GM12801 (cell line): ENCODE results near the gene ZFP92.

Experiments
- TF ChIP-seq, protein P1 (sequence below): IDR thresholded peaks from one replicate; pipeline ENCODE4 v1.5.1; 2011; ENCODE audit warnings: control low read depth; ENCODE audit not compliant: insufficient read length; ENCODE audit errors: extremely low read depth

The ZFP92 gene

DNA sequence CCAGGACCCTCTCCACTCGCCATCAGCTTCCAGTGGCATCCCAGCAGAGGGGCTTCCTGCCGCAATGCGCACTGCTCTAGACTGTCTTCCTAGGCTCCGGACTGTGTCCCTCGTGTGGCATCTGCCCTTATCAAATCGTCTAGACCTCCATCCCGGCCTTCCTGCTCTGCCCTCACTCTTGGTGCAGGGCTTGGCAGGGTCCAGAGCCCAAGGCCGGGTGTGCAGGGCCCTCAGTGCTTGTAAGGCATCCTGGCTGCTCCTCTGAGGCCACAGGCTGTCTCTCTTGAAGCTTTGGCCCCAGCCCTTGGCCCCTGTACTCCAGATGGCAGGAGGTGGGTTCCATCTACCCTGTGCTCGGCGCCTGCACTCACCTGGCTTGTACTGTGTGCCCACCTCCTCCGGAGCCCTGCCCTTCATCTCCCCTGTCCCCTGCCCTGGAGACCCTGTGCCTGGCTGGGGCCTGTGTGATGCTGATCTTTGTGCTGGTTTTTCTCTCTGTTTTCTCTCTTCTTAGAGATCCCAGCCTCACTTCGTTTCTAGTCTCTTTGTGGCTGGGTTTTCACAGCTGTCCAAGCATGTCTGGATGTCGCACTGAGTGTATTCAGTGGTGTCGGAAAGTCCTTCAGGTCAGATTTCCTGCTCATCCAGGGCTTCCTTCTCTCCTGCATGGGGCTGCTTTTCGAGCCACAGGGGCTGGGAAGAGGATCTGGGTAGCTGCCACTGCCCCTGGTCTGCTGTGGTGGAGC lies 38.3 kb downstream of the ZFP92 start:
- TF ChIP-seq, protein P1, sequence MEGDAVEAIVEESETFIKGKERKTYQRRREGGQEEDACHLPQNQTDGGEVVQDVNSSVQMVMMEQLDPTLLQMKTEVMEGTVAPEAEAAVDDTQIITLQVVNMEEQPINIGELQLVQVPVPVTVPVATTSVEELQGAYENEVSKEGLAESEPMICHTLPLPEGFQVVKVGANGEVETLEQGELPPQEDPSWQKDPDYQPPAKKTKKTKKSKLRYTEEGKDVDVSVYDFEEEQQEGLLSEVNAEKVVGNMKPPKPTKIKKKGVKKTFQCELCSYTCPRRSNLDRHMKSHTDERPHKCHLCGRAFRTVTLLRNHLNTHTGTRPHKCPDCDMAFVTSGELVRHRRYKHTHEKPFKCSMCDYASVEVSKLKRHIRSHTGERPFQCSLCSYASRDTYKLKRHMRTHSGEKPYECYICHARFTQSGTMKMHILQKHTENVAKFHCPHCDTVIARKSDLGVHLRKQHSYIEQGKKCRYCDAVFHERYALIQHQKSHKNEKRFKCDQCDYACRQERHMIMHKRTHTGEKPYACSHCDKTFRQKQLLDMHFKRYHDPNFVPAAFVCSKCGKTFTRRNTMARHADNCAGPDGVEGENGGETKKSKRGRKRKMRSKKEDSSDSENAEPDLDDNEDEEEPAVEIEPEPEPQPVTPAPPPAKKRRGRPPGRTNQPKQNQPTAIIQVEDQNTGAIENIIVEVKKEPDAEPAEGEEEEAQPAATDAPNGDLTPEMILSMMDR, result no peak

DNA sequence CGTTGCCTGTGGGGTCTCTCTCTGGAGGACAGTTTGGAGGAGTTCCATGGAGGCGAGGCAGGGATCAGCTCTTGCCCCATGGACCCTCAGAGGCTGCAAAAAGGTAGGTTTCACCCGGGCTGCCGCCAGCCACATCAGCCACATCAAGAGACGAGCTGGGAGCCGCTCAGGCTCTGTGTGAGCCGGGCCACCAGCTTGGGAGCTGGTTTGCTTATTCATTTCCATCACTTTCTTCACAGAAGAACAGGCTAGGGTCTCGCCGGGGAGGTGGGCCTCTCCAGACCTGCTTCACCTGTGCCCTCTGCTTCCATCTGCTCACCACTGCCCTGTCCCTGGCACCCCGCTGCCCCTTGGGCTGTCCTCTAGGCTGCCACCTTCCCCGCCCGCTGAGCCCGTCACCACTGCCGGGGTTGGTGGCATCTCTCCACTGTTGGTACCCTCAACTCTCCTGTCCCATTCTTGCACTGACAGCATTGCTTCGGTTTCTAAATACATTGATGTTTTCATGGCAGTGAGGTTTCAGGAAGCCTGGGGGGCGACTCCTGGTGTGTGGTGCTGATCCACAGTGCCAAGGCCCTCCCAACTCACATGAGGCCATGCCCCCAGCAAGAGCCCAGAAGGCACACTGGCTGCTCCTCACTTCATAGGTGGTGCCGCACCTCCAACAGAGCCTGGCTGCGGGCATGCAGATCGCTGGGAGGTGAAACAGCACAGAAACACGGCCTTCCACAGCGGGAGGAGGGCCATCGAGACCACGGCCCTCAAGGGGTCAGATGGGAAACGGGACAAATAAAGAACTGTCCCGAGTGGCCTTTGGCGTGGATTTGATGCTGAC lies 39.1 kb downstream of the ZFP92 start:
- TF ChIP-seq, protein P1, result no peak

DNA sequence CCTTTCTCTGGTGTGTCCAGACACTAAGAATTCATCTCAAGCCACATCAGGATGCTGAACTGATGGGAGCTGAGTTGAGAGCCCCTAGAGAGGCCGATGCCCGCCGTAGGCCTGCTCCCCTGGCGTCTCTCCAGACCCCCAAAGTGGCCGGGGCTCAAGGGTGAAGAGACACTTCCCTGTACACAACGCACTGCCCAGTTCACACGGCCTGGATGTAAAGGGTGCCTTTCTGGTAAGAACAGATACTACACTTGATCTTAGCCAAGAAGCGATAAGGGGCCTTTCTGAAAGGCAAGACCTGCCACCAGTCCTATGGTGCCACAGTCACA lies 39.6 kb downstream of the ZFP92 start:
- TF ChIP-seq, protein P1, result no peak

DNA sequence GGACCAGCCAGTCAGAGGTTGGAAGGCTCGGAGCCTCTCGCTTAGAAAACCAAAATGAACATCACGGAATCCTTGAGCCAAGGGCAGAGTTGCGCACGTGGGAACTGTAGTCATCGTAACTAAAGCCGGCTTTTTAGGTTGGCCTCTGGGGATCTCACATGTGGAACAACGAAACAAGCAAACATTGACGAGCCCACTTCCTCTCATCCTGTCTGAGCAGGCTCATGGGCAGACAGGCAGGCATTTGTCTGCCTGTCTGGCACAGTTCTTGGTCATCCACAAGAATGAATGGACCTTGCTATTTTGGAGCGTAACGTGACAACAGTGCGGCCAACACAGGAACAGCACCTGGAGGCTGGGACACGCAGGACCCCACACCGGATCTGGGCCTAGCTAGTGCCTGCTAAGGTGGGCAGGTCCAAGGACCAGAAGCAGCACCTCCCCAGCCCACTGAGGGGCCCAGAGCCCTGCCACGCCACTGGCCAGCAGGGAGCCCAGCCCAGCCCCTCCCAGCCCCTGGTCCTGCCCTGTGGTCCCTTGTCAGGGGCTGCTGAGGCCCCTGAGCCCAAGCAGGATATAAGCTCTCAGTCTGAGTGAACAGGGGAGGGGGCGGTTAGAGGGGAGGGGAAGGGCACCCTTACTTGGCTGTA lies 43.8 kb downstream of the ZFP92 start:
- TF ChIP-seq, protein P1, result no peak

DNA sequence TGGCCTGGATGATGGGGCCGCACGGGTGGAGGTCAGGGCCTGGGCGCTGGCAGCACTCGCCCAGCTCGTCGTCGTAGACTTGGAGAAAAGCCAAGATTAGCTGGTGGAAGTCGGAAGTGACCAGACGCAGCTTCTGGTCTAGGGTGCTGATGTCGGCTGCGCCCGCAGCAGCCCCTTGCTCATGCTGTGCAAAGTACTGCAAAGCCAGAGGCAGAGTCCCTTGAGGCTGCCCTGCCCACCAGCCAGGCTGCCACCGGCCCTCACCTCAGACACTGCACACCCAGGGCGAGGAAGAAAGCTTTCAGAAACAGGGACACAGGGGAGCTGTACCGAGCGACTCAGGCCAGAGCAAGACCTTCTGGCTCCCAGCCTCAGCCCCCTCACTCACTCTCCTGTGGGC lies 44.3 kb downstream of the ZFP92 start:
- TF ChIP-seq, protein P1, result no peak

DNA sequence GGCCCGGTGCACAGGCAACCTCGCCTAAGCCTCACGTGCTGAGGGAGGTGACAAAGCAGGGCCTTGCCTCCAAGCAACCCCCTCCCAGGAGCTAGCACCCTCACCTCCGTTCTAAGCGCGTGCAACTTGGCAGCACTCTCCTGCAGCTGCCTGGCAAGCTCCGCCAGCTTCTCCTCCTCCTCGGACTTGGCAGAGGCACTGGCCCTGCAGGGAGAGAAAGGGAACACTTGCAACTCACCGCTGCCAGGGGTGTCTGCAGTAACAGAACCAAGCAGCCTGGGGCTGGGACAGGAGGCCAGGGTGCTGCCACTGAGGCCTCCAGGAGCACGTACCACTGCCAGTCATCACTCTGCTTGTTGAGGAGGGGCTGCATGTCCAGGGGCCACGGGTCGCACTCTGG lies 44.9 kb downstream of the ZFP92 start:
- TF ChIP-seq, protein P1, result no peak

DNA sequence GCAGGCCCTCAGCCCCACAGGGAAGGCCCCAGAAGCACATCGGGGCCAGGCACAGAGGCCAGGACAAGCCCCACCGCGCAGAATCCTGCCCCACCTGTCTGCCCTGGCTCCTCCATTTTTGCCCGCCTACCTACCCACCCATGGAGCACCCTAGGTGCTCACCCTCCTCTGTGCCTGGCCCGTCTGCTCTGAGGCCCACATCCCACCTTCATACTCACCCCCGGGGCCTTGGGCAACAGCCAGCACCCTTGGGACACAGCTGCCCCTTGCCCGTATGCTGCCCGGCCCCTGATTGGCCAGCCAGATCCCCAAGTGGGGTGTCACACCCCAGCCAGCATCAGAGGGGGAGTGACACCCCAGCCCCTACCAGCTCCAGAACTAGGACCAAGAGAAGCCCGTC lies 45.4 kb downstream of the ZFP92 start:
- TF ChIP-seq, protein P1, result no peak
